ENCODE results near the gene WDR64.
"Not testable (repeated sequence)": the region's sequence is repeated elsewhere in the genome, so short reads cannot be mapped to it uniquely, and the experiment has no call there.

The WDR64 gene

DNA sequence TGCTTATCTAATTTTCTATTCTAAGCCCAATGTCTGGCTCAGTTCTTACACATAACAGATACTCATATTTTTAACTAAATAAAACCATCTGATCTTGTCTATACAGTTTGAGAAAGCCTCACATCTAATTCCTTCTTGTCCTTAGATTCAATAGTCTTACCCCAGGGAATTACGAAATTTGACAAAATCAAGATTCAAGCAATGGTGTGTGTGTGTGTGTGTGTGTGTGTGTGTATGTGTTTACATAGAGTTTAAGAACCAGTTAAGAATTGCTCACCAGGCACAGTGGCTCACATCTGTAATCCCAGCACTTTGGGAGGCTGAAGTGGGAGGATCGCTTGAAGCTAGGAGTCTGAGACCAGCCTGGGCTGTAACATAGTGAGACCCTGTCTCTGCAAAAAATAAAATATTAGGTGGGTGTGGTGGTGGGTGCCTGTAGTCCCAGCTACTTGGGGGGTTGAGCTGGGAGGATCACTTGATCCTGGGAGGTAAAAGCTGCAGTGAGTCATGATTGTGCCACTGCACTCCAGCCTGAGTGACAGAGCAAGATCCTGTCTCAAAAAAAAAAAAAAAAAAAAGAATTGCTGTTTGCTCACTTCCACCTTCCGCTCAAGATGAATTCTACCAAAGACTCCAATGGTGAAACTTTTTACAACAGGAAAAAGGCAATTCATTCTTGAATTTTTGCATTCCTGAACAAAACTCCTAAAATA is 6.2 kb downstream of the WDR64 start:
- no peaks in the 10 kb centered on the region for H3K36me3 ChIP-seq (ENCODE audit: control insufficient read depth in 2 of 2, insufficient read depth in 2 of 2, low read length in 2 of 2)
- H3K27ac ChIP-seq (ENCODE audit: low read length), result no peak overlapping the region
- no peaks in the 10 kb centered on the region for H3K27me3 ChIP-seq (ENCODE audit: control insufficient read depth in 1 of 2, insufficient read depth in 2 of 2, low read length in 2 of 2)
- no peak overlapping the region for H3K4me3 ChIP-seq (ENCODE audit: low read length in 2 of 2)
- H3K9ac ChIP-seq (ENCODE audit: low read length in 2 of 2), result no peak overlapping the region
- H3K9me3 ChIP-seq (ENCODE audit: control insufficient read depth in 2 of 2, low read length in 2 of 2), result no peaks in the 10 kb centered on the region
- H3K4me1 ChIP-seq (ENCODE audit: control insufficient read depth, insufficient read depth, low read length), result no peaks in the 10 kb centered on the region

DNA sequence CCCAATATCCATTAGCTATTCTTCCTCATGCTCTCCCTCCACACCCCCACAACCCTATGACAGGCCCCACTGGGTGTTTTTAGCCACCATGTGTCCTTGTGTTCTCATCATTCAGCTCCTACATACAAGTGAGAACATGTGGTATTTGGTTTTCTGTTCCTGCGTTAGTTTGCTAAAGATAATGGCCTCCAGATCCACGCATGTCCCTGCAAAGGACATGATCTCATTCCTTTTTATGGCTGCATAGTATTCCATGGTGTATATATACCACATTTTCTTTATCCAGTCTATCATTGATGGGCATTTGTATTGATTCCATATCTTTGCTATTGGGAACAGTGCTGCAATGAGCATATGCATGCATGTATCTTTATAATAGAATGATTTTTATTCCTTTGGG is 6.9 kb downstream of the WDR64 start:
- H3K4me1 ChIP-seq (ENCODE audit: control insufficient read depth, insufficient read depth, low read length); H3K4me3 ChIP-seq (ENCODE audit: low read length in 2 of 2); H3K27ac ChIP-seq (ENCODE audit: low read length); H3K27me3 ChIP-seq (ENCODE audit: control insufficient read depth in 1 of 2, insufficient read depth in 2 of 2, low read length in 2 of 2); H3K9me3 ChIP-seq (ENCODE audit: control insufficient read depth in 2 of 2, low read length in 2 of 2); H3K9ac ChIP-seq (ENCODE audit: low read length in 2 of 2); H3K36me3 ChIP-seq (ENCODE audit: control insufficient read depth in 2 of 2, insufficient read depth in 2 of 2, low read length in 2 of 2): not testable (repeated sequence)

DNA sequence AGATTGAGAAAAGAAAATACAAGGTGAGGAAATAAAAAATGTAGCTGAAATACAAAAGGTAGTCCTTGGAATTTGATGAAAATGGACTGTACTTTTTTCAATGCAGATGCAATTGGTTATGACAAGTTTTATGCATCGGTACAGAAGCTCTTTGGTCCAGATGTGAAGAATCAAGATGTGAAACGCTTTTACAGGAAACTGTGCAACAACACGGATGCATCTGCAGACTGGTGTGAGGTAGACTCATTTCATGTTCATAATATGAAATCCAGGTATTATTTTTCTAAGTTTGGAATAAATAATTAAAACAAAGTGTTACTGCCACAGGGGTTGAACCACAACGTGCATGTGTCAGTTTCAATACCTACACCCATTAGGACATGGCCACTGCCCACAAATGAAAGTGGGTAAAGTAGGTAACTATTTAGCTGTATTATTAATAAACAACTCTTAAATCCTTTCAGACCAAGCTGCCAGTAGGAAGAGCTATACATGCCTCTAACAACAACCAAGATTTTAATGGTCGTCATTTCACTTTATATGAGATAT is 8.4 kb downstream of the WDR64 start:
- Histone ChIP-seq H3K27me3 (ENCODE audit: control insufficient read depth in 1 of 2, insufficient read depth in 2 of 2, low read length in 2 of 2) (no peaks in the 10 kb centered on the region), H3K9ac (ENCODE audit: low read length in 2 of 2) (no peak overlapping the region), H3K4me1 (ENCODE audit: control insufficient read depth, insufficient read depth, low read length) (no peaks in the 10 kb centered on the region), H3K4me3 (ENCODE audit: low read length in 2 of 2) (no peak overlapping the region), H3K27ac (ENCODE audit: low read length) (no peak overlapping the region), H3K36me3 (ENCODE audit: control insufficient read depth in 2 of 2, insufficient read depth in 2 of 2, low read length in 2 of 2) (no peaks in the 10 kb centered on the region), H3K9me3 (ENCODE audit: control insufficient read depth in 2 of 2, low read length in 2 of 2) (no peaks in the 10 kb centered on the region)

DNA sequence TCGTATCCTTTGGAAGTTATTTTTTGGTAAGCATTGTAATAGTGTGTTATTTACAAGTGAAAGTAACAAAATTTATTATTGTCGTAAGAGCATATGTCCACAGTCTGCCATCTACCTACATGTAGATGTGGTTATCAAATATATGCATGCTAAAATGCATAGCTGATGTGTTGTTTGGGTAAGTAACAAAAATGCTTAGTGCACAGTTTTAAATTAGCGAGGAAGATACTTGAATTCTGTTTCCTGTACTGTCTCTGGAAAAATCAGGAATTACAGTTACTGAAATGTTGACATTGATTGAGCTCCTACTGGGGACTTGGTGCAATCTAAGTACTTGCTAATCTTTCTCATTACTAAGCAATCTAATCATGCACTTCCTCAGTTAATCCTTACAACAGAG is 14.3 kb downstream of the WDR64 start:
- Histone ChIP-seq H3K36me3 (ENCODE audit: control insufficient read depth in 2 of 2, insufficient read depth in 2 of 2, low read length in 2 of 2) (no peaks in the 10 kb centered on the region), H3K9me3 (ENCODE audit: control insufficient read depth in 2 of 2, low read length in 2 of 2) (no peaks in the 10 kb centered on the region), H3K27me3 (ENCODE audit: control insufficient read depth in 1 of 2, insufficient read depth in 2 of 2, low read length in 2 of 2) (no peaks in the 10 kb centered on the region), H3K4me1 (ENCODE audit: control insufficient read depth, insufficient read depth, low read length) (no peaks in the 10 kb centered on the region), H3K9ac (ENCODE audit: low read length in 2 of 2) (no peak overlapping the region), H3K27ac (ENCODE audit: low read length) (no peak overlapping the region), H3K4me3 (ENCODE audit: low read length in 2 of 2) (no peak overlapping the region)

DNA sequence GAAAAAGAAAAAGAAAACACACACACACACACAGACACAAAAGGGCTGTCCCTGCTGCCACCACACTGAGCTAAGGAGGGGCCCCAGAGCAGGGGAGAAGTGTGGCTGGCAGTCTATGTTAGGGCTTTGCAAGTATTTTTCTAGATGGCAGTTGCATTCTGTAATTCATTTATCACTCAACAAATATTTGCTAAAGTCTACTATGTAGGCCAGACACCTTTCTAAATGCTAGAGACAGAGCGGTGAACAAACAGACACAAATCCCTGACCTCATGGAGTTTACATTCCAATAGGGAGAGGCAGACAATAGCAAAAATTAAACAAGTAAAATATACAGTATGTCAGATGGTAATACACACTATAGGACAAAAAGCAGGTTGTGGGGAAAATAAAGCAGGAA is 20.2 kb downstream of the WDR64 start:
- H3K9me3 ChIP-seq (ENCODE audit: control insufficient read depth in 2 of 2, low read length in 2 of 2), result no peaks in the 10 kb centered on the region

DNA sequence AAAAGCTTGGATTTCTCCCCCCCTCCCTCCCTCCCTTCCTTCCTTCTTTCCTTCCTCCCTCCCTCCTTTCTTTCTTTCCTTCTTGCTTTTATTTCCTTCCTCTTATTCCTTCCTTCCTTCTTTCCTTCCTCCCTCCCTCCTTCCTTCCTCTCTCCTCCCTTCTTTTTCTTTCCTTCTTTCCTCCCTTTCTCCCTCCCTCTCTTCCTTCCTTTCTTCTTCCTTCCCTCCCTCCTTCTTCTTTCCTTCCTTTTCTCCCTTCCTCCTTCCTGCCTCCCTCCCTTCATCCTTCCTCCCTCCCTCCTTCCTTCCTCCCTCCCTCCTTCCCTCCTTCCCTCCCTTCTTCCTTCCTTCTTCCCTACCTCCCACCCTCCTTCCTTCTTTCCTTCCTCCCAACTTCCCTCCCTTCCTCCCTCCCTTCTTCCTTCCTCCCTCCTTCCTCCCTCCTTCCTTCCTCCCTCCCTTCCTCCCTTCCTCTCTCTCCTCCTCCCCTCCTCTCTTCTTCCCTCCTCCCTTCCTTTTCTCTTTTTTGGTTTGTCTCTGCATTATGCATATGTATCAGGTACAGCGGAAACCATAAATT is 22.8 kb downstream of the WDR64 start:
- no peak overlapping the region for H3K4me3 ChIP-seq (ENCODE audit: low read length in 2 of 2)
- H3K27me3 ChIP-seq (ENCODE audit: control insufficient read depth in 1 of 2, insufficient read depth in 2 of 2, low read length in 2 of 2), result peaks cover 0 to 2% of the 10 kb centered on the region in 2 donors
- H3K4me1 ChIP-seq (ENCODE audit: control insufficient read depth, insufficient read depth, low read length), result no peaks in the 10 kb centered on the region
- no peaks in the 10 kb centered on the region for H3K36me3 ChIP-seq (ENCODE audit: control insufficient read depth in 2 of 2, insufficient read depth in 2 of 2, low read length in 2 of 2)
- H3K9ac ChIP-seq (ENCODE audit: low read length in 2 of 2), result no peak overlapping the region
- H3K27ac ChIP-seq (ENCODE audit: low read length), result no peak overlapping the region
- H3K9me3 ChIP-seq (ENCODE audit: control insufficient read depth in 2 of 2, low read length in 2 of 2), result no peaks in the 10 kb centered on the region

More for the DNA sequence above, 20.2 kb downstream of the WDR64 start:
- Histone ChIP-seq H3K27me3 (ENCODE audit: control insufficient read depth in 1 of 2, insufficient read depth in 2 of 2, low read length in 2 of 2) (peaks cover 0 to 2% of the 10 kb centered on the region in 2 donors), H3K9ac (ENCODE audit: low read length in 2 of 2) (no peak overlapping the region), H3K36me3 (ENCODE audit: control insufficient read depth in 2 of 2, insufficient read depth in 2 of 2, low read length in 2 of 2) (no peaks in the 10 kb centered on the region), H3K4me3 (ENCODE audit: low read length in 2 of 2) (no peak overlapping the region), H3K4me1 (ENCODE audit: control insufficient read depth, insufficient read depth, low read length) (no peaks in the 10 kb centered on the region), H3K27ac (ENCODE audit: low read length) (no peak overlapping the region)

DNA sequence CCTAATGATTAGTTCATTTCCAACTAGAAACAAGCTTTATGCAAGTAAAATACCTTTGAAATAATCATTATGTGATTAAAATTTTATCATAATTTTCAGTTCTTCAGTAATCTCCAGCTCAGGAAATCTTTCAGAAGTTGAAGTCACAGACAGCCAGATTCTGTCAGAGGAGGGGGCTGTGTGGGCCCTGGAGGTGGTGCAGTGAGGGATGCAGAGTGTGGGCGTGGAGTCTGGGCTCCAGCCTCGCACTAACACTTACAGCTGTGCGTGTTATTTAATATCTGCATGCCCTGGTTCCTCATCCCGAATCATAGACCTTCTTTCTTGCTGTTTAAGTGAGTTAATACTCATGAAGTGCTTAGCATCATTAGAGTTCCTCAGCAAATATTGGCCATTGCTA is 23.9 kb downstream of the WDR64 start:
- H3K9me3 ChIP-seq (ENCODE audit: control insufficient read depth in 2 of 2, low read length in 2 of 2), result no peaks in the 10 kb centered on the region
- H3K27me3 ChIP-seq (ENCODE audit: control insufficient read depth in 1 of 2, insufficient read depth in 2 of 2, low read length in 2 of 2), result peaks cover 0 to 2% of the 10 kb centered on the region in 2 donors
- no peaks in the 10 kb centered on the region for H3K4me1 ChIP-seq (ENCODE audit: control insufficient read depth, insufficient read depth, low read length)
- H3K36me3 ChIP-seq (ENCODE audit: control insufficient read depth in 2 of 2, insufficient read depth in 2 of 2, low read length in 2 of 2), result no peaks in the 10 kb centered on the region
- H3K4me3 ChIP-seq (ENCODE audit: low read length in 2 of 2), result no peak overlapping the region
- H3K9ac ChIP-seq (ENCODE audit: low read length in 2 of 2), result no peak overlapping the region
- H3K27ac ChIP-seq (ENCODE audit: low read length), result no peak overlapping the region

DNA sequence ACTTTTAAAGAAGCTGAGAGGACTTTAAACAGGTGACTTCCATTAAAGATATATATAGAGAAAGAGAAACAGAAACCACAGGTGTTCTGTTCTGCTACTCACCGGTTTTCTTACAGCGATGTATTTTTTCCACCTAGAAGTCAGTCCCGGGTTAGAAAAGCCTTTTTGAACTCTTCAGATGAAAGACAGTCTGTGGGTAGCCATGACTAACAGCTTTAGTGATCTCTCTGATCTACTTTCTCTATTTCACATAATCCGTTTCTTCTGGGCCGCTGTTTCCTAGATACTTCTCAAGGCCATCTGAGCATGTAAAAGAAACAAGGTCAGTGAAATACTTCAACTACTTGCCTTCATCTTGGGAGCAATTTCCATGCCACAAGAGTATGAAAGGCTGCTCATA is 25.1 kb downstream of the WDR64 start:
- peaks cover 0 to 2% of the 10 kb centered on the region in 2 donors for H3K27me3 ChIP-seq (ENCODE audit: control insufficient read depth in 1 of 2, insufficient read depth in 2 of 2, low read length in 2 of 2)
- no peak overlapping the region for H3K9ac ChIP-seq (ENCODE audit: low read length in 2 of 2)
- H3K4me1 ChIP-seq (ENCODE audit: control insufficient read depth, insufficient read depth, low read length), result no peaks in the 10 kb centered on the region
- H3K27ac ChIP-seq (ENCODE audit: low read length), result no peak overlapping the region
- no peaks in the 10 kb centered on the region for H3K9me3 ChIP-seq (ENCODE audit: control insufficient read depth in 2 of 2, low read length in 2 of 2)
- no peak overlapping the region for H3K4me3 ChIP-seq (ENCODE audit: low read length in 2 of 2)
- no peaks in the 10 kb centered on the region for H3K36me3 ChIP-seq (ENCODE audit: control insufficient read depth in 2 of 2, insufficient read depth in 2 of 2, low read length in 2 of 2)

DNA sequence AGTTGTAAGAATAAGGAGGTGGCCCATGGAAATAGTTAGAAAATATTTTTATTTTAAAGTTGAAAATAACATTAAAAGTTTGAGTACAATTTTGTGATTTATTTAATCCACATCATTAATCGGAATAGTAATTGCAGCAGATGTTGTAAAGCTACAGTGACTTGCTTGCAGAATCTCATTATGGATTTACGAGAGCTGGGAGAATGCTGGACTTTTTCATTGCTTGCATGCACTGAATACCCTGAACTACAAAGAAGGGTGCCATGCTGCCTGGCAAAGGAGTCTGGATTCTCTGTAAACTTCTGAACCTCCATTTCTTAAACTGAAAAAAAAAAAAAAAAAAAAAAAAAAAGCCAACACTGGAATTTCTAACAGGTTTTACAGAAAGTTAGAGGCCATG is 26.5 kb downstream of the WDR64 start:
- Histone ChIP-seq H3K4me3 (ENCODE audit: low read length in 2 of 2) (no peak overlapping the region), H3K9ac (ENCODE audit: low read length in 2 of 2) (no peak overlapping the region), H3K4me1 (ENCODE audit: control insufficient read depth, insufficient read depth, low read length) (no peaks in the 10 kb centered on the region), H3K36me3 (ENCODE audit: control insufficient read depth in 2 of 2, insufficient read depth in 2 of 2, low read length in 2 of 2) (no peaks in the 10 kb centered on the region), H3K9me3 (ENCODE audit: control insufficient read depth in 2 of 2, low read length in 2 of 2) (no peaks in the 10 kb centered on the region), H3K27me3 (ENCODE audit: control insufficient read depth in 1 of 2, insufficient read depth in 2 of 2, low read length in 2 of 2) (no peaks in the 10 kb centered on the region), H3K27ac (ENCODE audit: low read length) (no peak overlapping the region)

DNA sequence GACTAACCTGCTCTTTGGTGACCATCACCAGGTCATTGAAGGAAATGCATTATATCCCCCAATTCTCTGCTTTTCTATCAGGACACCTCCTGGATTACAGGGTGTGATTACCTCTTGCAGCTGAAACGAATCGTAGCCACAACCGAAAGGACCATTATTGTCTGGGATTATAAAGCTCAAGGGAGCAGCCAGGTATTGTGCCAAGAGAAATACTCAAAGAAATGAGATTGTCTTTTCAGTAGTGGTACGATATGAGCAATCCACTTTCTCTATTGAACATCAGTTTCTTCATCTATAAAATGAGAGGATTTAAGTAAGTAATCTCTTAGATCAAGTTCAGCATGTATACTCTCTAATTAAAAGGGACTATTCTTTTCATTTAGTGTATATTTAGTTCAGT is 27.3 kb downstream of the WDR64 start:
- no peak overlapping the region for H3K9ac ChIP-seq (ENCODE audit: low read length in 2 of 2)
- H3K27ac ChIP-seq (ENCODE audit: low read length), result no peak overlapping the region
- no peaks in the 10 kb centered on the region for H3K36me3 ChIP-seq (ENCODE audit: control insufficient read depth in 2 of 2, insufficient read depth in 2 of 2, low read length in 2 of 2)
- H3K27me3 ChIP-seq (ENCODE audit: control insufficient read depth in 1 of 2, insufficient read depth in 2 of 2, low read length in 2 of 2), result no peaks in the 10 kb centered on the region
- H3K4me3 ChIP-seq (ENCODE audit: low read length in 2 of 2), result no peak overlapping the region
- no peaks in the 10 kb centered on the region for H3K4me1 ChIP-seq (ENCODE audit: control insufficient read depth, insufficient read depth, low read length)
- H3K9me3 ChIP-seq (ENCODE audit: control insufficient read depth in 2 of 2, low read length in 2 of 2), result no peaks in the 10 kb centered on the region

DNA sequence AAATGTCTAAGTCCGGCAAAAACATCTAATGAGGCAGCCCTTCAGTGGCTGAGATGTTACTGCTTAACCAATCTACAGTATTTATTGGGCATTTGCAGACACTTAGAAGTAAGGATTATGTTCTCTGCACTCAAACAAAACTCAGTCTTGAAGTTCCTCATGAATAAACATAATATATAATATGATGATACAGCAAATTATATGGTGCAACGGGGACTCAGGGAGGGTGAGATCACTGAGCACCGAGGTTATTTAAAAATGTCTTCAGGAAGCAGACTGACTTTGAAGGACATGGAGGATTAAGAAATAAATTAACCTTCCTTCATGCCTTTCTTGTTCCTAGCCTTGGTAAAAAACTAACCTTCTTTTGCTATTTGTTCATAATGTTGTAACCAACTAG is 27.9 kb downstream of the WDR64 start:
- H3K9ac ChIP-seq (ENCODE audit: low read length in 2 of 2), result no peak overlapping the region
- H3K4me1 ChIP-seq (ENCODE audit: control insufficient read depth, insufficient read depth, low read length), result no peaks in the 10 kb centered on the region
- no peaks in the 10 kb centered on the region for H3K27me3 ChIP-seq (ENCODE audit: control insufficient read depth in 1 of 2, insufficient read depth in 2 of 2, low read length in 2 of 2)
- no peaks in the 10 kb centered on the region for H3K36me3 ChIP-seq (ENCODE audit: control insufficient read depth in 2 of 2, insufficient read depth in 2 of 2, low read length in 2 of 2)
- H3K4me3 ChIP-seq (ENCODE audit: low read length in 2 of 2), result no peak overlapping the region
- no peak overlapping the region for H3K27ac ChIP-seq (ENCODE audit: low read length)
- no peaks in the 10 kb centered on the region for H3K9me3 ChIP-seq (ENCODE audit: control insufficient read depth in 2 of 2, low read length in 2 of 2)
